GM12878 (cell line): ENCODE measurements around the gene CHAC2. TPM values are rescaled to one million over a fixed set of nuclear protein-coding genes. Genes with fewer than 3 reads are reported as not detected.

Source experiments
- ATAC-seq: fragments of 200-7000 bp; cut with Tn5 transposase; 3 replicates; pipeline ENCODE4 v1.9.1; 2020; ENCODE audit warnings: mild to moderate bottlenecking, moderate library complexity
- BruUV-seq: library from RNA; stranded (reverse); fragments of 400-500 nt; replicated peaks from 2 replicates; lab custom pipeline; 2021; lab: Mats Ljungman, UMichigan
- CTCF ChIA-PET: fragments of 300-600 bp; sonication (Branson Sonifier 250); formaldehyde crosslinking; extraction: SDS; loops from one replicate; lab custom pipeline; 2021; ENCODE audit warnings: inconsistent platforms; lab: Yijun Ruan, JAX
- POLR2A ChIA-PET: fragments of 350-600 bp; formaldehyde crosslinking; extraction: SDS; loops from one replicate; lab custom pipeline; 2021; ENCODE audit warnings: inconsistent platforms; lab: Charles Lee
- RAD21 ChIA-PET: fragments of 300-600 bp; sonication (Branson Sonifier 250); formaldehyde crosslinking; loops from one replicate; lab custom pipeline; 2023; ENCODE audit warnings: antibody characterized with exemption; ENCODE audit not compliant: unreplicated experiment; lab: Charles Lee
- SMC1A ChIA-PET: fragments of 300-600 bp; sonication (Branson Sonifier 250); formaldehyde crosslinking; loops from one replicate; lab custom pipeline; 2023; ENCODE audit not compliant: unreplicated experiment, uncharacterized antibody; lab: Charles Lee
- DNase-seq: peaks from one replicate; pipeline ENCODE4 v3.0.0-alpha.2; 2011; ENCODE audit warnings: low read depth, low spot score
- FAIRE-seq: peaks from 3 replicates; lab custom pipeline; 2011; peaks lifted over from hg19 to GRCh38; lab: Jason Lieb, UNC
- H2AFZ ChIP-seq: 2 replicates; pipeline ENCODE4 v1.6.0; 2011; ENCODE audit warnings: low read depth, low read length, control low read depth; ENCODE audit not compliant: control insufficient read depth
- H3K27ac ChIP-seq: 2 replicates; pipeline ENCODE4 v1.5.1; 2011; ENCODE audit warnings: control low read depth; ENCODE audit not compliant: control insufficient read depth, insufficient read depth
- H3K27me3 ChIP-seq, 2 experiments: replicated peaks in 1 of 2; 2 replicates each; pipeline versions ENCODE4 v1.6.0 to v1.6.1; 2011; ENCODE audit warnings: low read length in 1 of 2; ENCODE audit not compliant: control insufficient read depth in 2 of 2, insufficient read depth in 2 of 2
- H3K36me3 ChIP-seq, 2 experiments: 2 replicates each; pipeline ENCODE4 v1.5.1; 2011; ENCODE audit warnings: low read length in 1 of 2; ENCODE audit not compliant: control insufficient read depth in 2 of 2, insufficient read depth in 2 of 2
- H3K4me1 ChIP-seq: 2 replicates; pipeline ENCODE4 v1.6.1; 2011; ENCODE audit warnings: mild to moderate bottlenecking, low read length, moderate library complexity, mixed read lengths; ENCODE audit not compliant: control insufficient read depth, insufficient read depth
- H3K4me2 ChIP-seq: 2 replicates; pipeline ENCODE4 v1.6.0; 2011; ENCODE audit warnings: control low read depth; ENCODE audit not compliant: control insufficient read depth, insufficient read depth
- H3K4me3 ChIP-seq: fragments of 200-600 bp; sonication (generic); 2 replicates; pipeline ENCODE4 v1.5.1; 2016
- H3K79me2 ChIP-seq: 2 replicates; pipeline ENCODE4 v1.6.0; 2011; ENCODE audit warnings: low read length; ENCODE audit not compliant: control insufficient read depth, insufficient read depth
- H3K9ac ChIP-seq: 2 replicates; pipeline ENCODE4 v1.8.0; 2011; ENCODE audit warnings: low read length, control low read depth, mixed read lengths; ENCODE audit not compliant: control insufficient read depth, insufficient read depth
- H3K9me3 ChIP-seq: replicated peaks from 3 replicates; pipeline ENCODE4 v1.5.1; 2011; ENCODE audit warnings: mild to moderate bottlenecking, low read length; ENCODE audit not compliant: control insufficient read depth, insufficient read depth
- H4K20me1 ChIP-seq: 2 replicates; pipeline ENCODE4 v1.6.0; 2011; ENCODE audit not compliant: control insufficient read depth, insufficient read depth
- ATF2 ChIP-seq: IDR thresholded peaks from 2 replicates; pipeline ENCODE4 v1.6.1; 2012; ENCODE audit warnings: low read length, inconsistent platforms
- E2F4 ChIP-seq: IDR thresholded peaks from 2 replicates; pipeline ENCODE4 v1.6.1; 2012; ENCODE audit warnings: low read depth, low read length, improper control_type of control experiment
- MEF2A ChIP-seq: IDR thresholded peaks from 2 replicates; pipeline ENCODE4 v1.6.1; 2011; ENCODE audit warnings: low read depth, mild to moderate bottlenecking, low read length, moderate library complexity; ENCODE audit not compliant: insufficient read depth
- NFIC ChIP-seq: IDR thresholded peaks from 2 replicates; pipeline ENCODE4 v1.6.1; 2012; ENCODE audit warnings: low read depth, mild to moderate bottlenecking, inconsistent platforms, low read length, moderate library complexity
- WGBS: methylation state at CpG from one replicate; pipeline ENCODE4 v1.1.6; 2016; ENCODE audit warnings: low lambda C conversion rate; ENCODE audit not compliant: insufficient replicate concordance, insufficient coverage; ENCODE audit errors: missing lambda C conversion rate; 5-methylcytosine and 5-hydroxymethylcytosine counted together
- in situ Hi-C: fragments of 300-500 bp; cut with MboI; formaldehyde crosslinking; loops from 9 replicates; pipeline ENCODE4 v1.14.3; 2018; ENCODE audit warnings: mixed read lengths
- intact Hi-C: fragments of 100-400 bp; cut with micrococcal nuclease; formaldehyde crosslinking; loops from one replicate; pipeline ENCODE4 v1.14.2; 2022; ENCODE audit not compliant: unreplicated experiment
- polyA plus RNA-seq, 11 experiments: library from polyadenylated mRNA; depleted of rRNA in 4 of 11; unstranded in 6 of 11; stranded (reverse) in 5 of 11; fragments of >200 nt; fragmentation: Nextera tagmentation in 4 of 11; fragmentation: Illumina TruSeq in 1 of 11; extraction: Ambion mirVana in 4 of 11; extraction: Trizol in 1 of 11; gene quantifications; 1 replicate in 1 of 11; 2 replicates in 10 of 11; pipeline versions ENCODE4 v1.2.1 to v1.2.3, GENCODE V29; 2011 to 2016; ENCODE audit warnings: inconsistent platforms in 2 of 11, missing spikeins in 2 of 11, low read depth in 1 of 11
- total RNA-seq, 4 experiments: library from RNA; depleted of rRNA in 3 of 4; stranded (reverse); fragments of >200 nt in 3 of 4; fragmentation: Illumina TruSeq in 1 of 4; extraction: Trizol in 1 of 4; gene quantifications; 2 replicates each; pipeline versions ENCODE4 v1.2.1 to v1.2.3, GENCODE V29; 2013 to 2021

The CHAC2 gene
- total and polyA plus RNA-seq, 10 of the 15 experiments (the other 5 are each of a cell fraction or from before 2014, with no cell fraction given): 11.0 to 67.6 (median 25.0) TPM

- ChIA-PET CTCF (interaction anchor here (0.6 to 1.4 kb wide), 3 partner anchors 10 to 102 kb away, joined by 3 read pairs; no protein-coding TSS in a partner anchor), SMC1A (interaction anchor here (0.6 to 3.0 kb wide), 5 partner anchors 8 to 603 kb away, joined by 3 to 14 read pairs (median 3); partner anchors contain the start of gene CHAC2), POLR2A (no interaction called here), RAD21 (no interaction called here)
- H3K4me2 ChIP-seq: peak overlapping the region; percentile 10
- no peak for FAIRE-seq
- ATAC-seq: no peak; the same call in 2 of the 3 replicates
- no peaks in the 10 kb centered on the region for H3K27me3 ChIP-seq
- peak overlapping the region; percentile 54 for H3K27ac ChIP-seq
- in situ Hi-C loops: no loop called here
- intact Hi-C loops: no loop called here
- H3K4me1 ChIP-seq: peaks cover 22% of the 10 kb centered on the region; the same call in 1 of the 2 replicates
- no peaks in the 10 kb centered on the region for H4K20me1 ChIP-seq
- H3K79me2 ChIP-seq: no peaks in the 10 kb centered on the region; the same call in 1 of the 2 replicates
- TF ChIP-seq ATF2: 0 out of 2 replicates have a peak, but pooled peaks have one; percentile 17
- 0 out of 2 replicates have a peak, but pooled peaks have one; percentile 13 for TF ChIP-seq MEF2A
- no peak for TF ChIP-seq NFIC
- no peak for TF ChIP-seq E2F4
- WGBS: 72% methylated on average over 4 of the region's 4 CpGs
- no peaks in the 10 kb centered on the region for H3K9me3 ChIP-seq
- peaks cover 0 to 7% of the 10 kb centered on the region in 2 experiments; a peak in 1 of 4 replicates for H3K36me3 ChIP-seq
- H2AFZ ChIP-seq: no peak overlapping the region
- H3K9ac ChIP-seq: peak overlapping the region; percentile 30
- no TSS peak for BruUV-seq
- no peak for DNase-seq
- H3K4me3 ChIP-seq: peak overlapping the region; percentile 24
Observed at GRCh38 chr2:53750041-53750768, 17.4 kb upstream of the CHAC2 start.
